Caki2 (cell line): ENCODE results near the gene FZD4. TPM values are rescaled to one million over a fixed set of nuclear protein-coding genes. Genes with fewer than 3 reads are reported as not detected.
"Not testable (repeated sequence)": the region's sequence is repeated elsewhere in the genome, so short reads cannot be mapped to it uniquely, and the experiment has no call there.

Source experiments
- DNase-seq: peaks from one replicate; pipeline ENCODE4 v3.0.0-alpha.2; 2015; ENCODE audit warnings: low read depth
- in situ Hi-C: cut with HindIII; loops from 2 replicates; pipeline ENCODE4 v1.10.0; 2016; ENCODE audit warnings: low sequenced_read_pairs, low pct_unique_long_range_greater_than_20kb, mixed read lengths
- total RNA-seq: library from RNA; depleted of rRNA; stranded (reverse); fragments of >200 nt; shearing (Covaris generic); gene quantifications from 2 replicates; pipeline ENCODE4 v1.2.3, GENCODE V29; 2014; ENCODE audit warnings: low replicate concordance; rRNA removed

The FZD4 gene
- total RNA-seq, result 0.17 and 0.81 TPM in 2 replicates

- DNase-seq, result peak; percentile 78
- in situ Hi-C loops, result no loop called here
Observed at GRCh38 chr11:86955361-86956120, at the start of gene FZD4. TSS of gene FZD4 (minus strand) at chr11:86955395. CDS start at chr11:86955085, 310 bp downstream.

GRCh38 chr11:87004281-87004680 lies 49.1 kb upstream of the FZD4 start:
- in situ Hi-C loops, DNase-seq: not testable (repeated sequence)

GRCh38 chr11:87002918-87003317 lies 47.7 kb upstream of the FZD4 start:
- in situ Hi-C loops, result no loop called here
- no peak for DNase-seq

GRCh38 chr11:86999859-87000753 lies 44.9 kb upstream of the FZD4 start:
- in situ Hi-C loops, result no loop called here
- peak; percentile 56 for DNase-seq

- DNase-seq, result no peak
- in situ Hi-C loops, result no loop called here
Observed at GRCh38 chr11:86999388-86999787, 44.2 kb upstream of the FZD4 start.

GRCh38 chr11:86996953-86997570 lies 41.9 kb upstream of the FZD4 start:
- in situ Hi-C loops, result no loop called here

GRCh38 chr11:86993031-86993430 lies 37.8 kb upstream of the FZD4 start:
- DNase-seq, result no peak
- in situ Hi-C loops, result no loop called here

More at GRCh38 chr11:86996953-86997570, 41.9 kb upstream of the FZD4 start:
- no peak for DNase-seq

- DNase-seq, in situ Hi-C loops: not testable (repeated sequence)
Observed at GRCh38 chr11:86992340-86992739, 37.1 kb upstream of the FZD4 start.

- in situ Hi-C loops, result no loop called here
Observed at GRCh38 chr11:86991341-86991740, 36.1 kb upstream of the FZD4 start.

GRCh38 chr11:86990515-86990914 lies 35.3 kb upstream of the FZD4 start:
- DNase-seq, result peak; percentile 75
- in situ Hi-C loops, result no loop called here

More at GRCh38 chr11:86991341-86991740, 36.1 kb upstream of the FZD4 start:
- no peak for DNase-seq

GRCh38 chr11:86990031-86990430 lies 34.8 kb upstream of the FZD4 start:
- no peak for DNase-seq
- in situ Hi-C loops, result no loop called here

GRCh38 chr11:86988351-86988881 lies 33.2 kb upstream of the FZD4 start:
- in situ Hi-C loops, result no loop called here
- DNase-seq, result no peak

- in situ Hi-C loops, result no loop called here
- DNase-seq, result no peak
Observed at GRCh38 chr11:86987679-86988078, 32.5 kb upstream of the FZD4 start.

- DNase-seq, result no peak
- in situ Hi-C loops, result no loop called here
Observed at GRCh38 chr11:86984701-86985100, 29.5 kb upstream of the FZD4 start.

GRCh38 chr11:86983021-86983488 lies 27.9 kb upstream of the FZD4 start:
- no peak for DNase-seq
- in situ Hi-C loops, result no loop called here

GRCh38 chr11:86981777-86982540 lies 26.8 kb upstream of the FZD4 start:
- no peak for DNase-seq
- in situ Hi-C loops, result no loop called here

- in situ Hi-C loops, result no loop called here
- DNase-seq, result no peak
Observed at GRCh38 chr11:86980086-86980796, 25.0 kb upstream of the FZD4 start.
